Measurements from ENCODE around the gene LAMC1.

Gene LAMC1

GRCh38 chr1:183152180-183152579 lies 129.0 kb downstream of the LAMC1 start:
- no peak for DNase-seq

GRCh38 chr1:183155939-183156338 lies 132.7 kb downstream of the LAMC1 start:
- no peak for DNase-seq

GRCh38 chr1:183159960-183160359 lies 136.7 kb downstream of the LAMC1 start:
- DNase-seq = no peak

- no peak for DNase-seq
Measured at GRCh38 chr1:183161391-183161790, 138.2 kb downstream of the LAMC1 start.

- no peak for DNase-seq
Measured at GRCh38 chr1:183163316-183163715, 140.1 kb downstream of the LAMC1 start.

GRCh38 chr1:183164340-183164739 lies 141.1 kb downstream of the LAMC1 start:
- no peak for DNase-seq

GRCh38 chr1:183164963-183165362 lies 141.7 kb downstream of the LAMC1 start:
- DNase-seq = no peak

- DNase-seq = no peak
Measured at GRCh38 chr1:183165456-183165855, 142.2 kb downstream of the LAMC1 start.

- DNase-seq = no peak
Measured at GRCh38 chr1:183166454-183166853, 143.2 kb downstream of the LAMC1 start.

- no peak for DNase-seq
Measured at GRCh38 chr1:183167676-183168075, 144.5 kb downstream of the LAMC1 start.

GRCh38 chr1:183168308-183168707 lies 145.1 kb downstream of the LAMC1 start:
- no peak for DNase-seq

- DNase-seq = no peak
Measured at GRCh38 chr1:183173828-183174227, 150.6 kb downstream of the LAMC1 start.

- DNase-seq = no peak
Measured at GRCh38 chr1:183175631-183176030, 152.4 kb downstream of the LAMC1 start.

GRCh38 chr1:183178545-183178944 lies 155.3 kb downstream of the LAMC1 start:
- DNase-seq = no peak

GRCh38 chr1:183179033-183179432 lies 155.8 kb downstream of the LAMC1 start:
- DNase-seq = no peak

- no peak for DNase-seq
Measured at GRCh38 chr1:183180218-183180617, 157.0 kb downstream of the LAMC1 start.

- no peak for DNase-seq
Measured at GRCh38 chr1:183180634-183181056, 157.4 kb downstream of the LAMC1 start.

GRCh38 chr1:183185941-183186490 lies 162.8 kb downstream of the LAMC1 start, which contains the start of gene LAMC2:
Gene LAMC2 (plus strand): TSS chr1:183186264. CDS start chr1:183186353, 89 bp downstream.
- no peak for DNase-seq

GRCh38 chr1:183186841-183187240 lies 163.6 kb downstream of the LAMC1 start:
- no peak for DNase-seq

- DNase-seq = no peak
Measured at GRCh38 chr1:183188240-183188639, 165.0 kb downstream of the LAMC1 start.

- no peak for DNase-seq
Measured at GRCh38 chr1:183191833-183192232, 168.6 kb downstream of the LAMC1 start.

- DNase-seq = no peak
Measured at GRCh38 chr1:183193963-183194525, 170.8 kb downstream of the LAMC1 start.

- DNase-seq = no peak
Measured at GRCh38 chr1:183194527-183195141, 171.4 kb downstream of the LAMC1 start.

- no peak for DNase-seq
Measured at GRCh38 chr1:183195142-183195574, 171.9 kb downstream of the LAMC1 start.
